ENCODE data around the gene ZNF132. TPM values are rescaled to one million over a fixed set of nuclear protein-coding genes. Genes with fewer than 3 reads are reported as not detected.

The ZNF132 gene
- total and polyA plus RNA-seq, 2 experiments from 2014 or later: 2.2 to 5.2 TPM

GRCh38 chr19:58480481-58480830, 40.5 kb upstream of the ZNF132 start:
- Histone ChIP-seq H3K36me3 (ENCODE audit: insufficient read depth) (no peaks in the 10 kb centered on the region), H3F3A (replicated peaks; ENCODE audit: low read depth) (peaks cover 4% of the 10 kb centered on the region), H2AFZ (no peak overlapping the region), H3K27me3 (ENCODE audit: insufficient read depth) (no peaks in the 10 kb centered on the region), H3K9me2 (ENCODE audit: insufficient read depth) (no peaks in the 10 kb centered on the region), H3K4me1 (ENCODE audit: insufficient read depth) (no peaks in the 10 kb centered on the region), H4K20me1 (replicated peaks; ENCODE audit: insufficient read depth) (peaks cover 4% of the 10 kb centered on the region; the same call in 1 of the 2 replicates), H3K4me3 (no peak overlapping the region), H3K79me2 (replicated peaks; ENCODE audit: insufficient read depth) (no peaks in the 10 kb centered on the region), H3K4me2 (no peak overlapping the region), H3K27ac (ENCODE audit: low read depth) (no peak overlapping the region)
- Mint-ChIP-seq H3K27me3 (ENCODE audit: insufficient read depth, low read depth, poor library complexity) (peaks cover 15% of the 10 kb centered on the region), H3K27ac (no peak overlapping the region), H3K9me3 (no peaks in the 10 kb centered on the region; the same call in 2 of the 3 replicates), H3K4me1 (peaks cover 5% of the 10 kb centered on the region), H3K4me3 (no peak overlapping the region), H3K36me3 (ENCODE audit: low read depth) (peaks cover 2% of the 10 kb centered on the region; the same call in 1 of the 3 replicates)
- TF ChIP-seq ZNF462 (CRISPR knock-in tag; IDR thresholded peaks at IDR 0.05) (no peak), ZNF331 (CRISPR knock-in tag; IDR thresholded peaks at IDR 0.05; ENCODE audit: low read depth) (no peak), NANOG (IDR thresholded peaks at IDR 0.05; ENCODE audit: borderline replicate concordance) (no peak)
- no peak for ATAC-seq
- DNase-seq (ENCODE audit: low spot score): no peak

DNA sequence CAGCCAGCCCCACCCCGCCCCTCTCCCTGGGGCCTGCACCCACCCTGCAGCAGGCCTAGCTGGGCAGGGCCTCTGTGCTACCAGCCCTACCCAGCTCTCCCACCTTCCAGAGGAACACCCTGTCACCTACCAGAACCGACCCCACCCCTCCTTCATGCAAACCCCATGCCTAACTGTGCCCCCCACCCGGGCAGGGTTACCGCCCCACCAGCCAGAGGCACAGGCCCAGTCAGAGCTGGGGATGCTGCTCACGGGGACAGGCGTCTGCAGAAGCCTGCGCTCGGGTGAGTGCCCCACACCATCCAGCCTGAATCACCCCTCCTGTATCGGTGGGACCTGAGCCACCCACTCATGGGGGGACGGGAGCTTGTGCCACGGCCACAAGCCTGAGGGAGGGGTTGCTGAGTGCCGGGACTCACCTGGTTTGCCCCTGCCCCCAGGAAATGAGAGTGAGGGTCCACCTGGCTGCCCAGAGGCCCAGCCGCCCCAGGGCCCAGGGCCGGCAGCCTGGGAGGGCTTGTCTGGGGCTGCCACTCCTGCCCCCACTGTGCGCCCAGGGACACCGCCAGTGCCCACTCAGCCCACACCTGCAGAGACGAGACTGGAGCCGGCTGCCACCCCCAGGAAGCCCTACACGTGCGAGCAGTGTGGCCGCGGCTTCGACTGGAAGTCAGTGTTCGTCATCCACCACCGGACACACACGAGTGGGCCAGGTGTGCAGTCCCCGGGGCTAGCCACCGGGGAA, 40.0 kb upstream of the ZNF132 start:
- no peak overlapping the region for H2AFZ ChIP-seq
- no peak overlapping the region for H3K4me3 Mint-ChIP-seq
- peaks cover 18% of the 10 kb centered on the region for H3K27me3 Mint-ChIP-seq (ENCODE audit: insufficient read depth, low read depth, poor library complexity)
- H3K27ac Mint-ChIP-seq: no peak overlapping the region
- peaks cover 4% of the 10 kb centered on the region; the same call in 1 of the 2 replicates for H4K20me1 ChIP-seq (replicated peaks; ENCODE audit: insufficient read depth)
- H3K4me1 Mint-ChIP-seq: peaks cover 8% of the 10 kb centered on the region
- H3K4me2 ChIP-seq: no peak overlapping the region
- H3K9me3 Mint-ChIP-seq: no peaks in the 10 kb centered on the region; the same call in 2 of the 3 replicates
- peaks cover 2% of the 10 kb centered on the region; the same call in 1 of the 3 replicates for H3K36me3 Mint-ChIP-seq (ENCODE audit: low read depth)
- H3K4me1 ChIP-seq (ENCODE audit: insufficient read depth): peaks cover 4% of the 10 kb centered on the region; the same call in 1 of the 2 replicates
- H3K9me2 ChIP-seq (ENCODE audit: insufficient read depth): no peaks in the 10 kb centered on the region
- ATAC-seq: no peak
- H3K27me3 ChIP-seq (ENCODE audit: insufficient read depth): no peaks in the 10 kb centered on the region
- H3K79me2 ChIP-seq (replicated peaks; ENCODE audit: insufficient read depth): no peaks in the 10 kb centered on the region
- H3K4me3 ChIP-seq: no peak overlapping the region
- peaks cover 9% of the 10 kb centered on the region for H3F3A ChIP-seq (replicated peaks; ENCODE audit: low read depth)
- H3K27ac ChIP-seq (ENCODE audit: low read depth): no peak overlapping the region
- no peaks in the 10 kb centered on the region for H3K36me3 ChIP-seq (ENCODE audit: insufficient read depth)
- DNase-seq (ENCODE audit: low spot score): no peak
- TF ChIP-seq, protein P1, sequence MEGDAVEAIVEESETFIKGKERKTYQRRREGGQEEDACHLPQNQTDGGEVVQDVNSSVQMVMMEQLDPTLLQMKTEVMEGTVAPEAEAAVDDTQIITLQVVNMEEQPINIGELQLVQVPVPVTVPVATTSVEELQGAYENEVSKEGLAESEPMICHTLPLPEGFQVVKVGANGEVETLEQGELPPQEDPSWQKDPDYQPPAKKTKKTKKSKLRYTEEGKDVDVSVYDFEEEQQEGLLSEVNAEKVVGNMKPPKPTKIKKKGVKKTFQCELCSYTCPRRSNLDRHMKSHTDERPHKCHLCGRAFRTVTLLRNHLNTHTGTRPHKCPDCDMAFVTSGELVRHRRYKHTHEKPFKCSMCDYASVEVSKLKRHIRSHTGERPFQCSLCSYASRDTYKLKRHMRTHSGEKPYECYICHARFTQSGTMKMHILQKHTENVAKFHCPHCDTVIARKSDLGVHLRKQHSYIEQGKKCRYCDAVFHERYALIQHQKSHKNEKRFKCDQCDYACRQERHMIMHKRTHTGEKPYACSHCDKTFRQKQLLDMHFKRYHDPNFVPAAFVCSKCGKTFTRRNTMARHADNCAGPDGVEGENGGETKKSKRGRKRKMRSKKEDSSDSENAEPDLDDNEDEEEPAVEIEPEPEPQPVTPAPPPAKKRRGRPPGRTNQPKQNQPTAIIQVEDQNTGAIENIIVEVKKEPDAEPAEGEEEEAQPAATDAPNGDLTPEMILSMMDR (conservative IDR thresholded peaks at IDR 0.05; ENCODE audit: low read depth in 2 of 2): no peak
- TF ChIP-seq JUNB (IDR thresholded peaks at IDR 0.05; ENCODE audit: unreplicated experiment): no peak
- no peak for TF ChIP-seq CREB1 (CRISPR knock-in tag; IDR thresholded peaks at IDR 0.05; ENCODE audit: low read depth)
- no peak for TF ChIP-seq REST (IDR thresholded peaks at IDR 0.05; ENCODE audit: unreplicated experiment)
- TF ChIP-seq POLR2AphosphoS5 (IDR thresholded peaks at IDR 0.05; ENCODE audit: low read depth): no peak
- TF ChIP-seq NANOG (IDR thresholded peaks at IDR 0.05; ENCODE audit: borderline replicate concordance): no peak
- no peak for TF ChIP-seq ZNF331 (CRISPR knock-in tag; IDR thresholded peaks at IDR 0.05; ENCODE audit: low read depth)
